Kidney (tissue), 14 donors: ENCODE measurements around the gene UPF3A. TPM values are rescaled to one million over a fixed set of nuclear protein-coding genes. Genes with fewer than 3 reads are reported as not detected.
"Not testable (repeated sequence)": the region's sequence is repeated elsewhere in the genome, so short reads cannot be mapped to it uniquely, and the experiment has no call there.

Experiments
- DNase-seq, 5 donors: peaks; one replicate each; pipeline ENCODE4 v3.0.0-alpha.2; 2013 to 2020
- FAIRE-seq: peaks from 2 replicates; lab custom pipeline; 2012; peaks lifted over from hg19 to GRCh38; lab: Jason Lieb, UNC
- H3K27ac ChIP-seq, 2 donors: one replicate each; pipeline ENCODE4 v1.7.0; 2013; ENCODE audit warnings: low read depth in 2 of 2, low read length in 2 of 2, inconsistent platforms in 1 of 2
- H3K27me3 ChIP-seq: one replicate; pipeline ENCODE4 v1.7.1; 2013; ENCODE audit warnings: low read length, inconsistent platforms; ENCODE audit not compliant: control insufficient read depth, insufficient read depth
- H3K36me3 ChIP-seq, 3 donors: one replicate each; pipeline versions ENCODE4 v1.7.0 to v1.7.1; 2013; ENCODE audit warnings: low read length in 3 of 3, control low read depth in 1 of 3, inconsistent platforms in 1 of 3; ENCODE audit not compliant: insufficient read depth in 3 of 3, control insufficient read depth in 2 of 3
- H3K4me1 ChIP-seq, 3 donors: one replicate each; pipeline versions ENCODE4 v1.7.0 to v1.7.1; 2013; ENCODE audit warnings: low read length in 3 of 3, inconsistent platforms in 1 of 3, low read depth in 1 of 3; ENCODE audit not compliant: control insufficient read depth in 2 of 3, insufficient read depth in 2 of 3
- H3K4me3 ChIP-seq, 3 donors: one replicate each; pipeline versions ENCODE4 v1.7.0 to v1.8.1; 2013; ENCODE audit warnings: low read length in 3 of 3, control low read depth in 1 of 3, inconsistent platforms in 1 of 3
- H3K9ac ChIP-seq, 3 donors: one replicate each; pipeline versions ENCODE4 v1.7.0 to v1.7.1; 2013; ENCODE audit warnings: low read length in 3 of 3, control low read depth in 1 of 3, inconsistent platforms in 1 of 3
- H3K9me3 ChIP-seq, 3 donors: one replicate each; pipeline versions ENCODE4 v1.7.0 to v1.7.1; 2013; ENCODE audit warnings: low read length in 3 of 3, control low read depth in 1 of 3, inconsistent platforms in 1 of 3; ENCODE audit not compliant: control insufficient read depth in 2 of 3, insufficient read depth in 1 of 3
- intact Hi-C: fragments of 100-400 bp; cut with DNase I; formaldehyde crosslinking; loops from one replicate; pipeline ENCODE4 v1.11.1; 2022
- polyA plus RNA-seq: library from polyadenylated mRNA; stranded (reverse); fragments of 350-450 nt; fragmentation: Illumina TruSeq; extraction: RNeasy Lipid Tissue Mini Kit (QIAGEN cat#74804); gene quantifications from one replicate; pipeline ENCODE4 v1.2.3, GENCODE V29; 2014; ENCODE audit warnings: low read depth, low replicate concordance; ENCODE audit not compliant: insufficient read depth
- total RNA-seq: library from RNA; stranded (reverse); fragmentation: NEBNext Ultra II Directional; extraction: Animal tissue kit (Norgen Biotek cat#: 25700); gene quantifications from one replicate; pipeline ENCODE4 v1.2.1, GENCODE V29; 2021
- TF ChIP-seq, protein P1 (sequence below): IDR thresholded peaks from 3 replicates; pipeline ENCODE4 v1.5.1; 2012; ENCODE audit warnings: mild to moderate bottlenecking, moderate library complexity, borderline replicate concordance; ENCODE audit not compliant: insufficient read depth; ENCODE audit errors: extremely low read depth
- donor health status: control.
- donor health status: control.
- donor health status: control.
- donor health status: control.
- donor health status: control.
- donor health status: DM: yes; HTN: yes; CAD: no.
- donor health status: Normal renal cell carcinoma (clear cell type).

Gene UPF3A
- total and polyA plus RNA-seq, 2 donors from 2014 or later, result 34.5 to 41.7 TPM

DNA sequence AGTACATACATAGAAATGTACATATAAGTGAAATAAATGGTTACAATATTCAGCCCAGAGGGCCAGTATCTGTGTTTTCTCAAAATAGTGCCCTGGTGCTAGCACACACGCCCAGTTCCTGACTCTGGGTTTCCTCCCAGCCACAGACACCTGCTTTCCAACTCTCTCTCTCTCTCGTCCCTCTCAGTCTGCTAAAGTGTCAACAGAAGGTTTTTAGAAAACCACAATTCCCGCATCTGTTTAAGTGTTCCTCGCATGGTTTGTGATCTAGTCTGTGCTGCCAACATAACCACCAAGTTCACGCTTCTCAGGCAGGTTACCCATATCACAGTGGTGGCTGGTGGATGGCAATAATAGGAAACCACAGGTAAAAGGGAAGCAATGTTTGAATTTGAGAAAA, 17.8 kb upstream of the UPF3A start:
- no peak overlapping the region for H3K27ac ChIP-seq
- FAIRE-seq, result no peak
- H3K9ac ChIP-seq, result no peak overlapping the region
- H3K9me3 ChIP-seq, result no peaks in the 10 kb centered on the region
- H3K4me3 ChIP-seq, result no peak overlapping the region
- no peaks in the 10 kb centered on the region for H3K4me1 ChIP-seq
- no peak for DNase-seq
- no peaks in the 10 kb centered on the region for H3K27me3 ChIP-seq
- TF ChIP-seq, protein P1, sequence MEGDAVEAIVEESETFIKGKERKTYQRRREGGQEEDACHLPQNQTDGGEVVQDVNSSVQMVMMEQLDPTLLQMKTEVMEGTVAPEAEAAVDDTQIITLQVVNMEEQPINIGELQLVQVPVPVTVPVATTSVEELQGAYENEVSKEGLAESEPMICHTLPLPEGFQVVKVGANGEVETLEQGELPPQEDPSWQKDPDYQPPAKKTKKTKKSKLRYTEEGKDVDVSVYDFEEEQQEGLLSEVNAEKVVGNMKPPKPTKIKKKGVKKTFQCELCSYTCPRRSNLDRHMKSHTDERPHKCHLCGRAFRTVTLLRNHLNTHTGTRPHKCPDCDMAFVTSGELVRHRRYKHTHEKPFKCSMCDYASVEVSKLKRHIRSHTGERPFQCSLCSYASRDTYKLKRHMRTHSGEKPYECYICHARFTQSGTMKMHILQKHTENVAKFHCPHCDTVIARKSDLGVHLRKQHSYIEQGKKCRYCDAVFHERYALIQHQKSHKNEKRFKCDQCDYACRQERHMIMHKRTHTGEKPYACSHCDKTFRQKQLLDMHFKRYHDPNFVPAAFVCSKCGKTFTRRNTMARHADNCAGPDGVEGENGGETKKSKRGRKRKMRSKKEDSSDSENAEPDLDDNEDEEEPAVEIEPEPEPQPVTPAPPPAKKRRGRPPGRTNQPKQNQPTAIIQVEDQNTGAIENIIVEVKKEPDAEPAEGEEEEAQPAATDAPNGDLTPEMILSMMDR, result no peak
- H3K36me3 ChIP-seq, result peaks cover 15 to 60% (median 47%) of the 10 kb centered on the region in 3 donors
- intact Hi-C loops, result no loop called here

DNA sequence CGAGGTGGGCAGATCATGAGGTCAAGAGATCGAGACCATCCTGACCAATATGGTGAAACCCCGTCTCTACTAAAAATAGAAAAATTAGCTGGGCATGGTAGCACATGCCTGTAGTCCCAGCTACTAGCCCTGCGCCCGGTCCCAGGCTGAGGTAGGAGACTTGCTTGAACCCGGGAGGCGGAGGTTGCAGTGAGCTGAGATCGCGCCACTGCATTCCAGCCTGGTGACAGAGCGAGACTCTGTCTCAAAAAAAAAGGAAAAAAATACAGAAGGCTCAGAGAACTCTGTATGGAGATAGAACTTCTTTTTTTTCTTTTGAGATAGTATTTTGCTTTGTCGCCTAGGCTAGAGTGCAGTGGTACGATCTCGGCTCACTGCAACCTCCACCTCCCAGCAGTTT, 17.1 kb upstream of the UPF3A start:
- H3K4me1 ChIP-seq, H3K27me3 ChIP-seq, FAIRE-seq, H3K9me3 ChIP-seq, DNase-seq, H3K27ac ChIP-seq, H3K9ac ChIP-seq, H3K4me3 ChIP-seq, intact Hi-C loops: not testable (repeated sequence)
- H3K36me3 ChIP-seq, result peaks cover 16 to 66% (median 45%) of the 10 kb centered on the region in 3 donors

DNA sequence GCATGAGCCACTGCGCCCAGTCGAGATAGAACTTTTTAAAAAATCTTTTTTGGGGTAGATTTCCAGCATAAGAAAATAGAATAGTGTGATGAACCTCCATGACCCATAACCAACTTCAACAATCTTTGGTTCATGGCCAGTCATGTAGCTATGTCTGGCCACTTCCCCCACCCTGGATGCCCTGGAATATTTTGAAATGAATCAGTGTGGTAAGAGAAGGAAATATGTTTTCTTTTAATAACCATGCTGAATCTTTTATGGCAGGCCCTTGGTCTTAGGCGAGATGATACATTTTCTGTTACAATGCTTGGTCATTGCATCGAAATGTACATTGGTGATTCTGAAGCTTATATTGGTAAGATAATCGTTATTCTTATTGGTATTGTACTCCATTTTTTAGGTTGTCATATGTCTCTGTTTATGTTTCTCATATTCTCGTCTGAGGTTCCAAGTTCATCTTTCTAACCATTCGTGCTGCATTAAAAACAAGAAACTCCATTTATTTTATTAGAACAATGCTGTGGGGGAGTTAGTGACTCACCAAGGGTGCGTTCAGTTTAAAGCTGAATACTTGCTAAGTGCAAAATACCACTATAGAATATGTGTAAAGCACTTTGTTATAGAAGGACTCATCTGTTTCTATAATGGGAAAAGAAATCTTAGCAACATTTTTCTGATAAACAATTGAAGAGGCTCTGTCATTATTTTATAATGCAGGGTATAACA, 16.4 kb upstream of the UPF3A start:
- intact Hi-C loops, result no loop called here
- peaks cover 13 to 60% (median 41%) of the 10 kb centered on the region in 3 donors for H3K36me3 ChIP-seq
- FAIRE-seq, result no peak
- H3K27me3 ChIP-seq, result no peaks in the 10 kb centered on the region
- H3K4me3 ChIP-seq, result no peak overlapping the region
- no peaks in the 10 kb centered on the region for H3K4me1 ChIP-seq
- no peaks in the 10 kb centered on the region for H3K9me3 ChIP-seq
- no peak for DNase-seq
- H3K9ac ChIP-seq, result no peak overlapping the region
- no peak overlapping the region for H3K27ac ChIP-seq
- TF ChIP-seq, protein P1, result no peak

DNA sequence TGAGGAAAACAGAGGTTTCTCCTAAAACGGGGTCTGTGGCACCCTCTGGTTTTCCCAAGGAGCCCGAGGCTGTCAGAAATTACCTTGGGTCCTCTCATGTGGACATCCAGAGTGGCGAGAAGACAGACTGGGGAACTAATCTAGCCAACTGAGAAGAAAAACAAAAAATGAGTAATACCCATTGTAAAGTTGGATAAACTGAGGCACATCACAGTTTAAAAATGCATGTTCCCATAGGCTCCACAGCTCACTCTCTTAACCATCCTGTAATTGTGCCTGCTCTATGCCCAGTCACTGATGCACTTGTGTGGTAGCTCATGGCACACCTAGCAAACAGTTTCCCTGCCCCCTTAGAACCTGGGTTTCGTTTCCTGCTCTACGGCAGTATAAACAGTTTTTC, 15.2 kb upstream of the UPF3A start:
- Histone ChIP-seq H3K4me1 (no peaks in the 10 kb centered on the region), H3K9me3 (no peaks in the 10 kb centered on the region), H3K27me3 (no peaks in the 10 kb centered on the region), H3K27ac (no peak overlapping the region), H3K4me3 (no peak overlapping the region), H3K36me3 (peaks cover 13 to 52% (median 32%) of the 10 kb centered on the region in 3 donors), H3K9ac (no peak overlapping the region)
- no peak for DNase-seq
- intact Hi-C loops, result no loop called here
- TF ChIP-seq, protein P1, result no peak
- no peak for FAIRE-seq
